Measurements from ENCODE around the gene ZNF501. TPM values are rescaled to one million over a fixed set of nuclear protein-coding genes. Genes with fewer than 3 reads are reported as not detected.

ZNF501 gene
- total and polyA plus RNA-seq, 2 of the 13 experiments (the other 11 are each of a cell fraction or from before 2014, with no cell fraction given): 2.4 to 2.8 TPM

DNA sequence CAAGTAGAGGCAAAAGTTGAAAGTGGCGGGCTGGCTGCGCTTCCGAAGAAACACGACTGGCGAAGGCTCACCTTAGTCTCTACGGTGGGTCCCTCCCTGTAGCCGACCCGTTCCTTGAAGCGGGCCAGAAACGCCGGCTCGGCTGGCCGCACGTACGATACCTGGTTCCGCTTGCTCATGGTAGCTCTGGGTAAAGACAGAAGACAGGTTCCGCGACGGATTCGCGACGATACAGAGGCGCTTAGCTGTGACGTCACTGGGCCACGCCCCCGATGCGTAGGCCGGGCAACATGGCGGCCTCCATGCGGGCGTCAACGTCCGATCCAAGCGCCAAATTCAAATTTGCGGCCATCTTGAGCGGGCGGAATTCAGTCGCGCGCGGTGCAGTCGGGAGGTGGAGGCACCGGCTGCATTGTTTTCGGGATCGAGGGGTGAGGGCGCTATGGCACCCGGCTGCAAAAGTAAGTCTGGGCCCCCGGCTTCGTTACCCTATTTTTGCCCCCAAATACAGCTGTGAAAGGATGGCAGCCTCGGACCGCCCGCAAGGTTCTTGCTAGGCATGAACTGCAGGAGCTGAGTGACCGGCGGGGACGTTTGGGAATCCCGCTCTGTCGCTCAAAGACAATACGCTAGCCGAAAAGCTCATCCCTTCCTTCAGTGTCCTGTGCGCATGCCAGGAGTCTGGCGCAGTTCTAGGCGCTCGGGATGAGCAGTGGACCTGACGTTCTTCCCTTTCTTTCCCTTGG lies 32.2 kb downstream of the ZNF501 start, which contains the start of the genes KIAA1143 and KIF15 (continued):
- TF ChIP-seq ZNF569 (CRISPR knock-in tag; IDR thresholded peaks at IDR 0.05; ENCODE audit: borderline replicate concordance) (0 out of 2 replicates have a peak, but pooled peaks have one; percentile 57), ZFY (CRISPR knock-in tag; IDR thresholded peaks at IDR 0.05) (peak; percentile 83), TFAP4 (IDR thresholded peaks at IDR 0.05; ENCODE audit: borderline replicate concordance, low read depth) (peak; percentile 24; the same call in 1 of the 2 replicates), ZNF607 (CRISPR knock-in tag; IDR thresholded peaks at IDR 0.05; ENCODE audit: borderline replicate concordance) (peak; percentile 74; the same call in 1 of the 2 replicates), GATAD1 (CRISPR knock-in tag; IDR thresholded peaks at IDR 0.05) (peak; percentile 96), REST (IDR thresholded peaks at IDR 0.05; ENCODE audit: borderline replicate concordance in 1 of 2, low read depth in 1 of 2, low read length in 2 of 2) (no peak), CHD2 (IDR thresholded peaks at IDR 0.05; ENCODE audit: low read depth, low read length) (peak; percentile 56; the same call in 1 of the 2 replicates), ZFP36L2 (CRISPR knock-in tag; IDR thresholded peaks at IDR 0.05) (no peak), KAT7 (CRISPR knock-in tag; IDR thresholded peaks at IDR 0.05; ENCODE audit: borderline replicate concordance) (peak; percentile 98), PITX1 (CRISPR knock-in tag; IDR thresholded peaks at IDR 0.05) (peak; percentile 67), ZNF768 (CRISPR knock-in tag; IDR thresholded peaks at IDR 0.05) (peak; percentile 68; the same call in 1 of the 2 replicates), ZNF550 (CRISPR knock-in tag; IDR thresholded peaks at IDR 0.05; ENCODE audit: borderline replicate concordance) (no peak), PHF20 (CRISPR knock-in tag; IDR thresholded peaks at IDR 0.05) (peak; percentile 95)
- TF ChIP-seq, protein P1, sequence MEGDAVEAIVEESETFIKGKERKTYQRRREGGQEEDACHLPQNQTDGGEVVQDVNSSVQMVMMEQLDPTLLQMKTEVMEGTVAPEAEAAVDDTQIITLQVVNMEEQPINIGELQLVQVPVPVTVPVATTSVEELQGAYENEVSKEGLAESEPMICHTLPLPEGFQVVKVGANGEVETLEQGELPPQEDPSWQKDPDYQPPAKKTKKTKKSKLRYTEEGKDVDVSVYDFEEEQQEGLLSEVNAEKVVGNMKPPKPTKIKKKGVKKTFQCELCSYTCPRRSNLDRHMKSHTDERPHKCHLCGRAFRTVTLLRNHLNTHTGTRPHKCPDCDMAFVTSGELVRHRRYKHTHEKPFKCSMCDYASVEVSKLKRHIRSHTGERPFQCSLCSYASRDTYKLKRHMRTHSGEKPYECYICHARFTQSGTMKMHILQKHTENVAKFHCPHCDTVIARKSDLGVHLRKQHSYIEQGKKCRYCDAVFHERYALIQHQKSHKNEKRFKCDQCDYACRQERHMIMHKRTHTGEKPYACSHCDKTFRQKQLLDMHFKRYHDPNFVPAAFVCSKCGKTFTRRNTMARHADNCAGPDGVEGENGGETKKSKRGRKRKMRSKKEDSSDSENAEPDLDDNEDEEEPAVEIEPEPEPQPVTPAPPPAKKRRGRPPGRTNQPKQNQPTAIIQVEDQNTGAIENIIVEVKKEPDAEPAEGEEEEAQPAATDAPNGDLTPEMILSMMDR (CRISPR knock-in tag; IDR thresholded peaks at IDR 0.05): peak; percentile 43; the same call in 1 of the 2 replicates
- TF ChIP-seq, protein P2, sequence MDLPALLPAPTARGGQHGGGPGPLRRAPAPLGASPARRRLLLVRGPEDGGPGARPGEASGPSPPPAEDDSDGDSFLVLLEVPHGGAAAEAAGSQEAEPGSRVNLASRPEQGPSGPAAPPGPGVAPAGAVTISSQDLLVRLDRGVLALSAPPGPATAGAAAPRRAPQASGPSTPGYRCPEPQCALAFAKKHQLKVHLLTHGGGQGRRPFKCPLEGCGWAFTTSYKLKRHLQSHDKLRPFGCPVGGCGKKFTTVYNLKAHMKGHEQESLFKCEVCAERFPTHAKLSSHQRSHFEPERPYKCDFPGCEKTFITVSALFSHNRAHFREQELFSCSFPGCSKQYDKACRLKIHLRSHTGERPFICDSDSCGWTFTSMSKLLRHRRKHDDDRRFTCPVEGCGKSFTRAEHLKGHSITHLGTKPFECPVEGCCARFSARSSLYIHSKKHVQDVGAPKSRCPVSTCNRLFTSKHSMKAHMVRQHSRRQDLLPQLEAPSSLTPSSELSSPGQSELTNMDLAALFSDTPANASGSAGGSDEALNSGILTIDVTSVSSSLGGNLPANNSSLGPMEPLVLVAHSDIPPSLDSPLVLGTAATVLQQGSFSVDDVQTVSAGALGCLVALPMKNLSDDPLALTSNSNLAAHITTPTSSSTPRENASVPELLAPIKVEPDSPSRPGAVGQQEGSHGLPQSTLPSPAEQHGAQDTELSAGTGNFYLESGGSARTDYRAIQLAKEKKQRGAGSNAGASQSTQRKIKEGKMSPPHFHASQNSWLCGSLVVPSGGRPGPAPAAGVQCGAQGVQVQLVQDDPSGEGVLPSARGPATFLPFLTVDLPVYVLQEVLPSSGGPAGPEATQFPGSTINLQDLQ (CRISPR knock-in tag; IDR thresholded peaks at IDR 0.05): 0 out of 2 replicates have a peak, but pooled peaks have one; percentile 31
- TF ChIP-seq, protein P3, sequence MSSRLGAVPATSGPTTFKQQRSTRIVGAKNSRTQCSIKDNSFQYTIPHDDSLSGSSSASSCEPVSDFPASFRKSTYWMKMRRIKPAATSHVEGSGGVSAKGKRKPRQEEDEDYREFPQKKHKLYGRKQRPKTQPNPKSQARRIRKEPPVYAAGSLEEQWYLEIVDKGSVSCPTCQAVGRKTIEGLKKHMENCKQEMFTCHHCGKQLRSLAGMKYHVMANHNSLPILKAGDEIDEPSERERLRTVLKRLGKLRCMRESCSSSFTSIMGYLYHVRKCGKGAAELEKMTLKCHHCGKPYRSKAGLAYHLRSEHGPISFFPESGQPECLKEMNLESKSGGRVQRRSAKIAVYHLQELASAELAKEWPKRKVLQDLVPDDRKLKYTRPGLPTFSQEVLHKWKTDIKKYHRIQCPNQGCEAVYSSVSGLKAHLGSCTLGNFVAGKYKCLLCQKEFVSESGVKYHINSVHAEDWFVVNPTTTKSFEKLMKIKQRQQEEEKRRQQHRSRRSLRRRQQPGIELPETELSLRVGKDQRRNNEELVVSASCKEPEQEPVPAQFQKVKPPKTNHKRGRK (CRISPR knock-in tag; IDR thresholded peaks at IDR 0.05): no peak

All from HepG2 (cell line).